Measurements from ENCODE around the gene GSC. TPM values are rescaled to one million over a fixed set of nuclear protein-coding genes. Genes with fewer than 3 reads are reported as not detected.

GSC gene
- total and polyA plus RNA-seq, 10 of the 15 experiments (the other 5 are each of a cell fraction or from before 2014, with no cell fraction given) = not detected

DNA sequence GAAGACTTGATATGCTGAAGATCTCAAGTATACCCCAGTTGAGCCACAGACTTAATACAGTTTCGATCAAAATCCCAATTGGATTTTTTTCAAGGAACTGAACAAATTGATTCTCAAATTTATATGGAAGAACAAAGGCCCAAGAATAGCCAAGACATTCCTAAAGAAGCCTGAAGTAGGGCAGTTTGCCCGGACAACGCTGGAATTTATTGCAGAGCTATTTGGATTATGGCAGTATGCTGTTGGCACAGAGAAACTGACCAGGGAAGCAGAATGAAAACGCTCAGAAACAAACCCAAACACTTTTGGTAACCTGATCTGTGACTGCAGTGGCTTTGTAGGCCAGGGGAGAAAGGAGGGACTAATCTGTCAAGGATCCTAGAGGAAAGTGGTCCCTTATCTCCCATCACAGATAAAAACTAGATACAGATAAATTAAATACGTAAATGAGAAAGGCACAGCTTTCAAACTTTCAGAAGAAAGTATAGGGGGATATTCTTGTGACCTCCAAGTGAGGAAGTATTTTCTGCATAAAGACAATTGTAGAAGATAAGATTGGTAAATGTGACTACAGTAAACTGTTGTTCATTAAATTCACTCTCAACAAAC lies 35.9 kb upstream of the GSC start (continued):
- TF ChIP-seq MYB (IDR thresholded peaks at IDR 0.05; ENCODE audit: borderline replicate concordance, low read depth, low read length) = no peak
- no peak for TF ChIP-seq PAX5 (IDR thresholded peaks at IDR 0.05; ENCODE audit: borderline replicate concordance, low read depth, low read length)
- TF ChIP-seq, protein P1, sequence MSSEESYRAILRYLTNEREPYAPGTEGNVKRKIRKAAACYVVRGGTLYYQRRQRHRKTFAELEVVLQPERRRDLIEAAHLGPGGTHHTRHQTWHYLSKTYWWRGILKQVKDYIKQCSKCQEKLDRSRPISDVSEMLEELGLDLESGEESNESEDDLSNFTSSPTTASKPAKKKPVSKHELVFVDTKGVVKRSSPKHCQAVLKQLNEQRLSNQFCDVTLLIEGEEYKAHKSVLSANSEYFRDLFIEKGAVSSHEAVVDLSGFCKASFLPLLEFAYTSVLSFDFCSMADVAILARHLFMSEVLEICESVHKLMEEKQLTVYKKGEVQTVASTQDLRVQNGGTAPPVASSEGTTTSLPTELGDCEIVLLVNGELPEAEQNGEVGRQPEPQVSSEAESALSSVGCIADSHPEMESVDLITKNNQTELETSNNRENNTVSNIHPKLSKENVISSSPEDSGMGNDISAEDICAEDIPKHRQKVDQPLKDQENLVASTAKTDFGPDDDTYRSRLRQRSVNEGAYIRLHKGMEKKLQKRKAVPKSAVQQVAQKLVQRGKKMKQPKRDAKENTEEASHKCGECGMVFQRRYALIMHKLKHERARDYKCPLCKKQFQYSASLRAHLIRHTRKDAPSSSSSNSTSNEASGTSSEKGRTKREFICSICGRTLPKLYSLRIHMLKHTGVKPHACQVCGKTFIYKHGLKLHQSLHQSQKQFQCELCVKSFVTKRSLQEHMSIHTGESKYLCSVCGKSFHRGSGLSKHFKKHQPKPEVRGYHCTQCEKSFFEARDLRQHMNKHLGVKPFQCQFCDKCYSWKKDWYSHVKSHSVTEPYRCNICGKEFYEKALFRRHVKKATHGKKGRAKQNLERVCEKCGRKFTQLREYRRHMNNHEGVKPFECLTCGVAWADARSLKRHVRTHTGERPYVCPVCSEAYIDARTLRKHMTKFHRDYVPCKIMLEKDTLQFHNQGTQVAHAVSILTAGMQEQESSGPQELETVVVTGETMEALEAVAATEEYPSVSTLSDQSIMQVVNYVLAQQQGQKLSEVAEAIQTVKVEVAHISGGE (CRISPR knock-in tag; IDR thresholded peaks at IDR 0.05) = no peak
- no peak for TF ChIP-seq HDAC2 (IDR thresholded peaks at IDR 0.05)
- TF ChIP-seq, protein P2, sequence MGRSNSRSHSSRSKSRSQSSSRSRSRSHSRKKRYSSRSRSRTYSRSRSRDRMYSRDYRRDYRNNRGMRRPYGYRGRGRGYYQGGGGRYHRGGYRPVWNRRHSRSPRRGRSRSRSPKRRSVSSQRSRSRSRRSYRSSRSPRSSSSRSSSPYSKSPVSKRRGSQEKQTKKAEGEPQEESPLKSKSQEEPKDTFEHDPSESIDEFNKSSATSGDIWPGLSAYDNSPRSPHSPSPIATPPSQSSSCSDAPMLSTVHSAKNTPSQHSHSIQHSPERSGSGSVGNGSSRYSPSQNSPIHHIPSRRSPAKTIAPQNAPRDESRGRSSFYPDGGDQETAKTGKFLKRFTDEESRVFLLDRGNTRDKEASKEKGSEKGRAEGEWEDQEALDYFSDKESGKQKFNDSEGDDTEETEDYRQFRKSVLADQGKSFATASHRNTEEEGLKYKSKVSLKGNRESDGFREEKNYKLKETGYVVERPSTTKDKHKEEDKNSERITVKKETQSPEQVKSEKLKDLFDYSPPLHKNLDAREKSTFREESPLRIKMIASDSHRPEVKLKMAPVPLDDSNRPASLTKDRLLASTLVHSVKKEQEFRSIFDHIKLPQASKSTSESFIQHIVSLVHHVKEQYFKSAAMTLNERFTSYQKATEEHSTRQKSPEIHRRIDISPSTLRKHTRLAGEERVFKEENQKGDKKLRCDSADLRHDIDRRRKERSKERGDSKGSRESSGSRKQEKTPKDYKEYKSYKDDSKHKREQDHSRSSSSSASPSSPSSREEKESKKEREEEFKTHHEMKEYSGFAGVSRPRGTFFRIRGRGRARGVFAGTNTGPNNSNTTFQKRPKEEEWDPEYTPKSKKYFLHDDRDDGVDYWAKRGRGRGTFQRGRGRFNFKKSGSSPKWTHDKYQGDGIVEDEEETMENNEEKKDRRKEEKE (IDR thresholded peaks at IDR 0.05) = no peak
- TF ChIP-seq CEBPB (IDR thresholded peaks at IDR 0.05; ENCODE audit: borderline replicate concordance in 1 of 2, low read depth in 2 of 2, low read length in 2 of 2) = no peak
- TF ChIP-seq, protein P3, sequence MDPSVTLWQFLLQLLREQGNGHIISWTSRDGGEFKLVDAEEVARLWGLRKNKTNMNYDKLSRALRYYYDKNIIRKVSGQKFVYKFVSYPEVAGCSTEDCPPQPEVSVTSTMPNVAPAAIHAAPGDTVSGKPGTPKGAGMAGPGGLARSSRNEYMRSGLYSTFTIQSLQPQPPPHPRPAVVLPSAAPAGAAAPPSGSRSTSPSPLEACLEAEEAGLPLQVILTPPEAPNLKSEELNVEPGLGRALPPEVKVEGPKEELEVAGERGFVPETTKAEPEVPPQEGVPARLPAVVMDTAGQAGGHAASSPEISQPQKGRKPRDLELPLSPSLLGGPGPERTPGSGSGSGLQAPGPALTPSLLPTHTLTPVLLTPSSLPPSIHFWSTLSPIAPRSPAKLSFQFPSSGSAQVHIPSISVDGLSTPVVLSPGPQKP (IDR thresholded peaks at IDR 0.05; ENCODE audit: low read depth, low read length) = no peak
- TF ChIP-seq DPF2 (IDR thresholded peaks at IDR 0.05) = no peak
- no peak for TF ChIP-seq GATAD2B (conservative IDR thresholded peaks at IDR 0.05; ENCODE audit: low read depth)
- no peak for TF ChIP-seq CREM (IDR thresholded peaks at IDR 0.05; ENCODE audit: low read depth)
- no peak for TF ChIP-seq SUPT20H (IDR thresholded peaks at IDR 0.05; ENCODE audit: borderline replicate concordance, control insufficient read depth, low read depth, low read length)
- TF ChIP-seq, protein P4, sequence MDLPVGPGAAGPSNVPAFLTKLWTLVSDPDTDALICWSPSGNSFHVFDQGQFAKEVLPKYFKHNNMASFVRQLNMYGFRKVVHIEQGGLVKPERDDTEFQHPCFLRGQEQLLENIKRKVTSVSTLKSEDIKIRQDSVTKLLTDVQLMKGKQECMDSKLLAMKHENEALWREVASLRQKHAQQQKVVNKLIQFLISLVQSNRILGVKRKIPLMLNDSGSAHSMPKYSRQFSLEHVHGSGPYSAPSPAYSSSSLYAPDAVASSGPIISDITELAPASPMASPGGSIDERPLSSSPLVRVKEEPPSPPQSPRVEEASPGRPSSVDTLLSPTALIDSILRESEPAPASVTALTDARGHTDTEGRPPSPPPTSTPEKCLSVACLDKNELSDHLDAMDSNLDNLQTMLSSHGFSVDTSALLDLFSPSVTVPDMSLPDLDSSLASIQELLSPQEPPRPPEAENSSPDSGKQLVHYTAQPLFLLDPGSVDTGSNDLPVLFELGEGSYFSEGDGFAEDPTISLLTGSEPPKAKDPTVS (IDR thresholded peaks at IDR 0.05; ENCODE audit: low read depth, low read length) = no peak
